ENCODE data around the gene HMGN5.

The HMGN5 gene

GRCh38 chrX:81201671-81202455, at the start of gene HMGN5, which contains the start of gene SH3BGRL:
Gene HMGN5 (minus strand): TSS chrX:81201913. CDS start chrX:81121549, 80,364 bp downstream.
Gene SH3BGRL (plus strand): TSS chrX:81202102. CDS start chrX:81202201, 99 bp downstream.
- in situ Hi-C loops (cut with MboI; ENCODE audit: low sequenced_read_pairs) = no loop called here

- in situ Hi-C loops (cut with MboI; ENCODE audit: low sequenced_read_pairs) = no loop called here
These were observed 40.0 kb upstream of the HMGN5 start for GRCh38 chrX:81241753-81242152.

- in situ Hi-C loops (cut with MboI; ENCODE audit: low sequenced_read_pairs) = no loop called here
These were observed 39.1 kb upstream of the HMGN5 start for GRCh38 chrX:81240701-81241331.

- in situ Hi-C loops (cut with MboI; ENCODE audit: low sequenced_read_pairs) = no loop called here
These were observed 36.5 kb upstream of the HMGN5 start for GRCh38 chrX:81238166-81238565.

- in situ Hi-C loops (cut with MboI; ENCODE audit: low sequenced_read_pairs) = no loop called here
These were observed 35.8 kb upstream of the HMGN5 start for GRCh38 chrX:81237516-81237915.

GRCh38 chrX:81232218-81232617, 30.5 kb upstream of the HMGN5 start:
- in situ Hi-C loops (cut with MboI; ENCODE audit: low sequenced_read_pairs) = no loop called here

GRCh38 chrX:81231476-81231875, 29.8 kb upstream of the HMGN5 start:
- in situ Hi-C loops (cut with MboI; ENCODE audit: low sequenced_read_pairs) = no loop called here

- in situ Hi-C loops (cut with MboI; ENCODE audit: low sequenced_read_pairs) = no loop called here
These were observed 28.2 kb upstream of the HMGN5 start for GRCh38 chrX:81229901-81230300.

GRCh38 chrX:81229229-81229628, 27.5 kb upstream of the HMGN5 start:
- in situ Hi-C loops (cut with MboI; ENCODE audit: low sequenced_read_pairs) = no loop called here

- in situ Hi-C loops (cut with MboI; ENCODE audit: low sequenced_read_pairs) = no loop called here
These were observed 14.0 kb upstream of the HMGN5 start for GRCh38 chrX:81215685-81216084.

- in situ Hi-C loops (cut with MboI; ENCODE audit: low sequenced_read_pairs) = no loop called here
These were observed 7.2 kb upstream of the HMGN5 start for GRCh38 chrX:81208916-81209315.

GRCh38 chrX:81206476-81206875, 4.8 kb upstream of the HMGN5 start:
- in situ Hi-C loops (cut with MboI; ENCODE audit: low sequenced_read_pairs) = no loop called here

GRCh38 chrX:81205551-81205950, 3.8 kb upstream of the HMGN5 start:
- in situ Hi-C loops (cut with MboI; ENCODE audit: low sequenced_read_pairs) = no loop called here

GRCh38 chrX:81202943-81203342, 1.2 kb upstream of the HMGN5 start:
- in situ Hi-C loops (cut with MboI; ENCODE audit: low sequenced_read_pairs) = no loop called here

GRCh38 chrX:81202456-81202819, 725 bp upstream of the HMGN5 start:
- in situ Hi-C loops (cut with MboI; ENCODE audit: low sequenced_read_pairs) = no loop called here

GRCh38 chrX:81201071-81201470, 642 bp downstream of the HMGN5 start:
- in situ Hi-C loops (cut with MboI; ENCODE audit: low sequenced_read_pairs) = no loop called here

GRCh38 chrX:81195712-81196111, 6.0 kb downstream of the HMGN5 start:
- in situ Hi-C loops (cut with MboI; ENCODE audit: low sequenced_read_pairs) = no loop called here

GRCh38 chrX:81195259-81195658, 6.5 kb downstream of the HMGN5 start:
- in situ Hi-C loops (cut with MboI; ENCODE audit: low sequenced_read_pairs) = no loop called here

GRCh38 chrX:81174286-81174685, 27.4 kb downstream of the HMGN5 start:
- in situ Hi-C loops (cut with MboI; ENCODE audit: low sequenced_read_pairs) = no loop called here

GRCh38 chrX:81168391-81168790, 33.3 kb downstream of the HMGN5 start:
- in situ Hi-C loops (cut with MboI; ENCODE audit: low sequenced_read_pairs) = no loop called here

GRCh38 chrX:81121513-81122363, 80.0 kb downstream of the HMGN5 start:
- in situ Hi-C loops (cut with MboI; ENCODE audit: low sequenced_read_pairs) = no loop called here
